Measurements from ENCODE around the gene ZNF224. TPM values are rescaled to one million over a fixed set of nuclear protein-coding genes. Genes with fewer than 3 reads are reported as not detected.
A peak's percentile ranks its signal among the peaks of the same experiment; 100 is the strongest.

ZNF224 gene
- total and polyA plus RNA-seq, 2 donors (not counting 1 experiment from before 2014, with no cell fraction given): 30.7 to 96.1 TPM

GRCh38 chr19:44142059-44142433 is 47.9 kb downstream of the ZNF224 start:
- Histone ChIP-seq H3K4me2 (replicated peaks; ENCODE audit: low read depth, low read length, poor library complexity, severe bottlenecking) (peak overlapping the region; percentile 81), H3K9me3 (ENCODE audit: control extremely low read depth in 1 of 3, control insufficient read depth in 2 of 3, insufficient read depth in 1 of 3, low read length in 2 of 3) (no peaks in the 10 kb centered on the region), H3K4me3 (ENCODE audit: control extremely low read depth in 1 of 5, extremely low read depth in 1 of 5, insufficient read depth in 1 of 5, low read depth in 2 of 5, low read length in 4 of 5) (peak overlapping the region; percentile 53 to 93 (median 80)), H4K20me1 (ENCODE audit: control insufficient read depth, insufficient read depth, low read length, poor library complexity, severe bottlenecking) (no peaks in the 10 kb centered on the region), H3K36me3 (replicated peaks in 1 of 2; ENCODE audit: control extremely low read depth in 1 of 2, control insufficient read depth in 1 of 2, extremely low read depth in 1 of 2, insufficient read depth in 2 of 2, low read length in 1 of 2) (peaks cover 4 to 9% of the 10 kb centered on the region in 2 experiments), H3K9ac (ENCODE audit: low read length) (peak overlapping the region; percentile 80), H2AFZ (ENCODE audit: insufficient read depth, low read depth, low read length, poor library complexity, severe bottlenecking) (peak overlapping the region; percentile 96), H3K27ac (ENCODE audit: low read length in 2 of 2) (peak overlapping the region in 1 of 2 donors; percentile 77), H3K79me2 (ENCODE audit: control insufficient read depth, insufficient read depth, low read length) (peaks cover 17% of the 10 kb centered on the region), H3K27me3 (replicated peaks in 1 of 4; ENCODE audit: control extremely low read depth in 1 of 4, control insufficient read depth in 3 of 4, insufficient read depth in 4 of 4, low read length in 3 of 4) (no peaks in the 10 kb centered on the region), H3K4me1 (ENCODE audit: control insufficient read depth in 2 of 2, insufficient read depth in 2 of 2, low read length in 2 of 2) (peaks cover 13 to 15% of the 10 kb centered on the region in 2 donors)
- intact Hi-C loops (cut with micrococcal nuclease): no loop called here
- Mint-ChIP-seq H3K27ac (peak overlapping the region; percentile 87), H3K27me3 (no peaks in the 10 kb centered on the region), H3K4me1 (peaks cover 27% of the 10 kb centered on the region), H3K9me3 (ENCODE audit: insufficient read depth) (no peaks in the 10 kb centered on the region), H3K4me3 (peak overlapping the region; percentile 93)
- ChIA-PET POLR2A (interaction anchor here (1.2 kb wide), 1 partner anchor 23 kb away, joined by 4 read pairs; the partner anchor contains the start of gene ZNF226), CTCF (no interaction called here)
- ATAC-seq (ENCODE audit: low read depth) (no peak), DNase-seq (no peak)
- 20% methylated on average over 9 of the region's 13 CpGs for WGBS (ENCODE audit: insufficient coverage)
- TF ChIP-seq CTCF (IDR thresholded peaks at IDR 0.05) (no peak), EZH2 (IDR thresholded peaks at IDR 0.05; ENCODE audit: borderline replicate concordance, insufficient read depth, low read depth, low read length, poor library complexity, severe bottlenecking) (no peak)

DNA sequence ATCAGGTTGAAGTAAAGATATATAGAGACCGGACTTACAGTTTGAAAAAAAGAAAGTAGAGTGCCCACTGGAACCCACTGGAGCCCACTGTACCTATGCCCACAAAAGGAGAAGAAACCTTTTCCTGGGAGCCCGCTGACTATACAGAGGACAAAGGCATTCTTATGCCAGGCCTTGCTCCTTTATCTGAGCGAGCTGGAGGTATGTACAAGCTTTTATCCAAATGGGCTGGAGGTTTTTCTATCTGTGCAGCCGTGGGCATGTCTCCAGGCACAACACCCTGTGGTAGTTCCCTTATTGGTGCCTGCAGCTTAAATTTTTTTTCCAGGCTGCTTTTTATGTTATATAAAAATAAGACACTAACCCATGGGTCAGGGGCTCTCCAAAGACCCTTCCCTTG is 55.6 kb downstream of the ZNF224 start:
- H3K4me3 Mint-ChIP-seq: no peak overlapping the region
- TF ChIP-seq EZH2 (IDR thresholded peaks at IDR 0.05; ENCODE audit: borderline replicate concordance, insufficient read depth, low read depth, low read length, poor library complexity, severe bottlenecking) (no peak), CTCF (IDR thresholded peaks at IDR 0.05) (no peak)
- no peak overlapping the region for H3K27ac Mint-ChIP-seq
- Histone ChIP-seq H4K20me1 (ENCODE audit: control insufficient read depth, insufficient read depth, low read length, poor library complexity, severe bottlenecking) (no peaks in the 10 kb centered on the region), H3K79me2 (ENCODE audit: control insufficient read depth, insufficient read depth, low read length) (no peaks in the 10 kb centered on the region), H3K27me3 (replicated peaks in 1 of 4; ENCODE audit: control extremely low read depth in 1 of 4, control insufficient read depth in 3 of 4, insufficient read depth in 4 of 4, low read length in 3 of 4) (no peaks in the 10 kb centered on the region), H3K4me1 (ENCODE audit: control insufficient read depth in 2 of 2, insufficient read depth in 2 of 2, low read length in 2 of 2) (no peaks in the 10 kb centered on the region), H2AFZ (ENCODE audit: insufficient read depth, low read depth, low read length, poor library complexity, severe bottlenecking) (no peak overlapping the region), H3K9me3 (ENCODE audit: control extremely low read depth in 1 of 3, control insufficient read depth in 2 of 3, insufficient read depth in 1 of 3, low read length in 2 of 3) (peaks cover 0 to 10% (median 7%) of the 10 kb centered on the region in 3 donors), H3K9ac (ENCODE audit: low read length) (no peak overlapping the region), H3K27ac (ENCODE audit: low read length in 2 of 2) (no peak overlapping the region), H3K4me2 (replicated peaks; ENCODE audit: low read depth, low read length, poor library complexity, severe bottlenecking) (no peak overlapping the region), H3K4me3 (ENCODE audit: control extremely low read depth in 1 of 5, extremely low read depth in 1 of 5, insufficient read depth in 1 of 5, low read depth in 2 of 5, low read length in 4 of 5) (no peak overlapping the region), H3K36me3 (replicated peaks in 1 of 2; ENCODE audit: control extremely low read depth in 1 of 2, control insufficient read depth in 1 of 2, extremely low read depth in 1 of 2, insufficient read depth in 2 of 2, low read length in 1 of 2) (peaks cover 2 to 47% of the 10 kb centered on the region in 2 experiments)
- 100% methylated on average over 3 of the region's 4 CpGs for WGBS (ENCODE audit: insufficient coverage)
- ATAC-seq (ENCODE audit: low read depth): no peak
- ChIA-PET CTCF (no interaction called here), POLR2A (no interaction called here)
- DNase-seq: no peak
- H3K9me3 Mint-ChIP-seq (ENCODE audit: insufficient read depth): peaks cover 5% of the 10 kb centered on the region
- no peaks in the 10 kb centered on the region for H3K4me1 Mint-ChIP-seq
- no peaks in the 10 kb centered on the region for H3K27me3 Mint-ChIP-seq
- intact Hi-C loops (cut with micrococcal nuclease): no loop called here
